K562 (cell line): ENCODE results near the gene PRKCE. TPM values are rescaled to one million over a fixed set of nuclear protein-coding genes. Genes with fewer than 3 reads are reported as not detected.

Experiments
- ATAC-seq: fragments of 200-7000 bp; cut with Tn5 transposase; 3 replicates; pipeline ENCODE4 v1.9.1; 2020; ENCODE audit warnings: moderate library complexity
- BruUV-seq: library from RNA; stranded (reverse); fragments of 400-500 nt; replicated peaks from 2 replicates; lab custom pipeline; 2021; lab: Mats Ljungman, UMichigan
- CTCF ChIA-PET: fragments of 300-600 bp; formaldehyde crosslinking; extraction: SDS; loops from one replicate; lab custom pipeline; 2021; ENCODE audit warnings: low intra/inter-chr PET ratio; lab: Yijun Ruan, JAX
- POLR2A ChIA-PET: fragments of 300-600, 350-650 bp; sonication (Branson Sonifier 250); formaldehyde crosslinking; extraction: SDS; loops from one replicate; lab custom pipeline; 2021; ENCODE audit warnings: antibody characterized with exemption, inconsistent platforms; lab: Yijun Ruan, JAX
- DNase-seq, 4 experiments: peaks; one replicate each; pipeline versions ENCODE4 v3.0.0 to v3.0.0-alpha.2; 2011 to 2018; ENCODE audit warnings: low spot score in 3 of 4, mixed read lengths in 3 of 4; ENCODE audit errors: extremely low read depth in 1 of 4
- FAIRE-seq: peaks from 2 replicates; lab custom pipeline; 2011; peaks lifted over from hg19 to GRCh38; lab: Jason Lieb, UNC
- H2AFZ ChIP-seq: 2 replicates; pipeline ENCODE4 v1.6.0; 2011; ENCODE audit warnings: low read depth, low read length, control low read depth, inconsistent platforms
- H3K27ac ChIP-seq: fragments of 200-600 bp; 3 replicates; pipeline ENCODE4 v1.8.0; 2011; ENCODE audit warnings: low read depth, mild to moderate bottlenecking, control low read depth, inconsistent platforms, low read length, moderate library complexity, mixed read lengths; ENCODE audit errors: extremely low read depth
- H3K27me3 ChIP-seq, 2 experiments: fragments of 300-600 bp in 1 of 2; 2 replicates in 1 of 2; 3 replicates in 1 of 2; pipeline versions ENCODE4 v1.6.0 to v1.8.0; 2011; ENCODE audit warnings: inconsistent platforms in 2 of 2, low read length in 2 of 2, mild to moderate bottlenecking in 1 of 2, mixed read lengths in 1 of 2, moderate library complexity in 1 of 2; ENCODE audit not compliant: control insufficient read depth in 2 of 2, insufficient read depth in 2 of 2
- H3K36me3 ChIP-seq: fragments of 300-600 bp; 3 replicates; pipeline ENCODE4 v1.8.0; 2011; ENCODE audit warnings: mild to moderate bottlenecking, low read length, inconsistent platforms; ENCODE audit not compliant: control insufficient read depth, insufficient read depth
- H3K4me1 ChIP-seq, 2 experiments: fragments of 200-600 bp in 1 of 2; replicated peaks in 1 of 2; 2 replicates in 1 of 2; 3 replicates in 1 of 2; pipeline versions ENCODE4 v1.5.1 to v1.8.0; 2011; ENCODE audit warnings: inconsistent platforms in 2 of 2, low read length in 2 of 2, mild to moderate bottlenecking in 1 of 2, mixed read lengths in 1 of 2, moderate library complexity in 1 of 2; ENCODE audit not compliant: control insufficient read depth in 2 of 2, insufficient read depth in 2 of 2
- H3K4me2 ChIP-seq: 2 replicates; pipeline ENCODE4 v1.6.1; 2011; ENCODE audit warnings: low read length, control low read depth, inconsistent platforms, mixed read lengths; ENCODE audit not compliant: insufficient read depth
- H3K4me3 ChIP-seq: fragments of 200-600 bp; sonication (generic), shearing (Covaris generic); 2 replicates; pipeline ENCODE4 v1.5.1; 2016; ENCODE audit warnings: control low read depth, inconsistent platforms
- H3K79me2 ChIP-seq: fragments of 200-600 bp; 3 replicates; pipeline ENCODE4 v1.8.0; 2011; ENCODE audit warnings: low read length, inconsistent platforms; ENCODE audit not compliant: control insufficient read depth, insufficient read depth
- H3K9ac ChIP-seq, 2 experiments: 2 replicates each; pipeline versions ENCODE4 v1.6.0 to v1.6.1; 2011; ENCODE audit warnings: low read depth in 2 of 2, low read length in 2 of 2, control low read depth in 1 of 2, inconsistent platforms in 1 of 2, mild to moderate bottlenecking in 1 of 2, mixed read lengths in 1 of 2; ENCODE audit not compliant: insufficient read depth in 1 of 2
- H3K9me1 ChIP-seq: one replicate; pipeline ENCODE4 v1.6.0; 2011; ENCODE audit warnings: inconsistent platforms, mild to moderate bottlenecking, low read length, moderate library complexity; ENCODE audit not compliant: control insufficient read depth, insufficient read depth
- H3K9me3 ChIP-seq: replicated peaks from 2 replicates; pipeline ENCODE4 v1.5.1; 2011; ENCODE audit warnings: low read depth, low read length, inconsistent platforms; ENCODE audit not compliant: control insufficient read depth, insufficient read depth
- H4K20me1 ChIP-seq: replicated peaks from 2 replicates; pipeline ENCODE4 v1.6.1; 2011; ENCODE audit warnings: low read length, inconsistent platforms, mixed read lengths; ENCODE audit not compliant: control insufficient read depth, insufficient read depth
- CEBPB ChIP-seq: fragments of 450-650 bp; IDR thresholded peaks from 2 replicates; pipeline ENCODE4 v1.6.1; 2016; ENCODE audit warnings: missing genetic modification characterization, missing compliant biosample characterization
- CEBPG ChIP-seq, 3 experiments: fragments of 200-800 bp in 1 of 3; sonication (Bioruptor generic) in 1 of 3; sonication (generic) in 1 of 3; formaldehyde crosslinking in 1 of 3; IDR thresholded peaks in 2 of 3; conservative IDR thresholded peaks in 1 of 3; 2 replicates each; pipeline versions ENCODE4 v1.6.1 to v1.8.0; 2016 to 2022; ENCODE audit warnings: missing compliant biosample characterization in 2 of 3, missing genetic modification characterization in 2 of 3, mild to moderate bottlenecking in 1 of 3, missing genetic modification reagents in 1 of 3
- ESRRA ChIP-seq: fragments of 450-650 bp; IDR thresholded peaks from 2 replicates; pipeline ENCODE4 v1.6.1; 2014; ENCODE audit warnings: low read depth, mild to moderate bottlenecking, moderate library complexity, borderline replicate concordance
- TCF7L2 ChIP-seq: fragments of 150-350 bp; IDR thresholded peaks from 2 replicates; pipeline ENCODE4 v1.6.1; 2016; ENCODE audit warnings: low read depth, mild to moderate bottlenecking, low read length, moderate library complexity
- ZNF12 ChIP-seq: sonication (generic); formaldehyde crosslinking; IDR thresholded peaks from 2 replicates; pipeline ENCODE4 v1.4.0; 2020; ENCODE audit warnings: mild to moderate bottlenecking, missing genetic modification reagents
- ZNF644 ChIP-seq: fragments of 200-800 bp; sonication (Bioruptor generic); IDR thresholded peaks from 2 replicates; pipeline ENCODE4 v1.6.1; 2016; ENCODE audit warnings: low read depth, missing genetic modification characterization, missing compliant biosample characterization
- WGBS: fragments of 100-300 bp; shearing (Covaris generic); methylation state at CpG from one replicate; pipeline ENCODE4 v1.1.6; 2016; ENCODE audit warnings: low coverage, mixed read lengths; ENCODE audit not compliant: insufficient coverage; ENCODE audit errors: missing lambda C conversion rate; 5-methylcytosine and 5-hydroxymethylcytosine counted together
- in situ Hi-C: fragments of 300-500 bp; cut with MboI; formaldehyde crosslinking; loops from 4 replicates; pipeline ENCODE4 v1.15.0; 2018; ENCODE audit warnings: inconsistent platforms, mixed read lengths
- intact Hi-C: fragments of 100-400 bp; cut with micrococcal nuclease; formaldehyde crosslinking; loops from 2 replicates; pipeline ENCODE4 v1.14.2; 2022
- polyA plus RNA-seq, 8 experiments: library from polyadenylated mRNA; depleted of rRNA in 4 of 8; stranded (reverse) in 5 of 8; unstranded in 3 of 8; fragments of >200 nt; fragmentation: Nextera tagmentation in 2 of 8; fragmentation: Illumina TruSeq in 1 of 8; extraction: Ambion mirVana in 2 of 8; extraction: Trizol in 1 of 8; gene quantifications; 2 replicates each; pipeline versions ENCODE4 v1.2.1 to v1.2.3, GENCODE V29; 2011 to 2014; ENCODE audit warnings: inconsistent platforms in 1 of 8, missing spikeins in 1 of 8
- total RNA-seq, 7 experiments: library from RNA; depleted of rRNA in 6 of 7; stranded (reverse); fragments of >200 nt in 6 of 7; fragmentation: Illumina TruSeq in 2 of 7; extraction: Trizol in 2 of 7; gene quantifications; 2 replicates each; pipeline versions ENCODE4 v1.2.1 to v1.2.3, GENCODE V29; 2011 to 2021; ENCODE audit warnings: low replicate concordance in 1 of 7
- TF ChIP-seq, protein P1 (sequence below): sonication (generic); formaldehyde crosslinking; IDR thresholded peaks from 2 replicates; pipeline ENCODE4 v1.8.0; 2022; ENCODE audit warnings: missing genetic modification reagents, mild to moderate bottlenecking, borderline replicate concordance
- TF ChIP-seq, protein P2 (sequence below), 2 experiments: fragments of 450-650 bp; IDR thresholded peaks; 2 replicates each; pipeline ENCODE4 v1.6.1; 2016
- TF ChIP-seq, protein P3 (sequence below), 3 experiments: IDR thresholded peaks in 2 of 3; conservative IDR thresholded peaks in 1 of 3; 2 replicates each; pipeline ENCODE4 v1.5.1; 2011 to 2012; ENCODE audit warnings: low read length in 3 of 3, mild to moderate bottlenecking in 3 of 3, control low read depth in 2 of 3, improper control_type of control experiment in 1 of 3, inconsistent platforms in 1 of 3, low read depth in 1 of 3, mixed read lengths in 1 of 3, moderate library complexity in 1 of 3; ENCODE audit not compliant: insufficient read depth in 2 of 3
- TF ChIP-seq, protein P4 (sequence below), 2 experiments: fragments of 450-650 bp in 1 of 2; sonication (generic) in 1 of 2; formaldehyde crosslinking in 1 of 2; IDR thresholded peaks in 1 of 2; conservative IDR thresholded peaks in 1 of 2; 2 replicates each; pipeline versions ENCODE4 v1.6.1 to v1.8.1; 2016 to 2023; ENCODE audit warnings: mild to moderate bottlenecking in 2 of 2, moderate library complexity in 2 of 2, inconsistent platforms in 1 of 2, missing genetic modification reagents in 1 of 2

Gene PRKCE
- total and polyA plus RNA-seq, 9 of the 15 experiments (the other 6 are each of a cell fraction or from before 2014, with no cell fraction given): 0.06 to 1.0 (median 0.22) TPM; not detected in 1

DNA sequence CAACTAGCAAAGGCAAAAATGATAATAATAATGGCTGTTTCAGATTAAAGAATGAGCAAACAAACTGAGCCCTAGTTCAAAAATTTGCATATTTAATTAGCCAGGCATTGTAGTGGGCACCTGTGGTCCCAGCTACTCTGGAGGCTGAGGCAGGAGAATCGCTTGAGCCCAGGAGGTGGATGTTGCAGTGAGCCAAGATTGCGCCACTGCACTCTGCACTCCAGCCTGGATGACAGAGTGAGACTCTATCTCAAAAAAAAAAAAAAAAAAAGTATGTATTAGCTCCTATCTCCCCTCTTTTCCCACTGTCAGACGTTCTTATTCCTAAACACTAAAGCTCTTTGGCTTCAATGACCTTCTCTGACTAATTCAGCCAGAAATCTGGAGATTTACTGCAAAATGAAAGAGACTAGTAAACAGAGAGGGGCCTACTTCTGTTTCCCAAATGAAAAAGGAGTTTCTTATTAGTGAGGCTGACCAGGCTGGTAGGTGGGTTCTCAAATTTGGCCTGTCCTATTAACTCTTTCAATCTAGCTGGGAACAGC lies 36.5 kb upstream of the PRKCE start:
- no peak overlapping the region for H2AFZ ChIP-seq
- H3K9ac ChIP-seq: no peak overlapping the region
- DNase-seq (no peak), FAIRE-seq (no peak), ATAC-seq (no peak)
- CTCF ChIA-PET: no interaction called here
- peaks cover 7% of the 10 kb centered on the region for H3K79me2 ChIP-seq
- POLR2A ChIA-PET: interaction anchor here (0.6 kb wide), 1 partner anchor 13 kb away, joined by 3 read pairs; no protein-coding TSS in a partner anchor
- H3K4me3 ChIP-seq: no peak overlapping the region
- H3K9me1 ChIP-seq: no peaks in the 10 kb centered on the region
- no peaks in the 10 kb centered on the region for H4K20me1 ChIP-seq
- no peaks in the 10 kb centered on the region for H3K27me3 ChIP-seq
- H3K9me3 ChIP-seq: no peaks in the 10 kb centered on the region
- 43% methylated on average over 3 of the region's 3 CpGs for WGBS
- no peak for TF ChIP-seq CEBPG (CRISPR knock-in tag; IDR thresholded peaks at IDR 0.05)
- peak in 1 of 2 experiments; percentile 35; a peak in 1 of 4 replicates for TF ChIP-seq CEBPG (tag; conservative IDR thresholded peaks at IDR 0.05 in 1 of 2, IDR thresholded peaks at IDR 0.05 in 1 of 2)
- TF ChIP-seq TCF7L2: no peak
- TF ChIP-seq, protein P1, sequence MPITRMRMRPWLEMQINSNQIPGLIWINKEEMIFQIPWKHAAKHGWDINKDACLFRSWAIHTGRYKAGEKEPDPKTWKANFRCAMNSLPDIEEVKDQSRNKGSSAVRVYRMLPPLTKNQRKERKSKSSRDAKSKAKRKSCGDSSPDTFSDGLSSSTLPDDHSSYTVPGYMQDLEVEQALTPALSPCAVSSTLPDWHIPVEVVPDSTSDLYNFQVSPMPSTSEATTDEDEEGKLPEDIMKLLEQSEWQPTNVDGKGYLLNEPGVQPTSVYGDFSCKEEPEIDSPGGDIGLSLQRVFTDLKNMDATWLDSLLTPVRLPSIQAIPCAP (CRISPR knock-in tag): no peak
- TF ChIP-seq CEBPB: peak; percentile 65
- TF ChIP-seq ZNF12 (CRISPR knock-in tag): no peak
- no peak for TF ChIP-seq ESRRA
- TF ChIP-seq, protein P2, sequence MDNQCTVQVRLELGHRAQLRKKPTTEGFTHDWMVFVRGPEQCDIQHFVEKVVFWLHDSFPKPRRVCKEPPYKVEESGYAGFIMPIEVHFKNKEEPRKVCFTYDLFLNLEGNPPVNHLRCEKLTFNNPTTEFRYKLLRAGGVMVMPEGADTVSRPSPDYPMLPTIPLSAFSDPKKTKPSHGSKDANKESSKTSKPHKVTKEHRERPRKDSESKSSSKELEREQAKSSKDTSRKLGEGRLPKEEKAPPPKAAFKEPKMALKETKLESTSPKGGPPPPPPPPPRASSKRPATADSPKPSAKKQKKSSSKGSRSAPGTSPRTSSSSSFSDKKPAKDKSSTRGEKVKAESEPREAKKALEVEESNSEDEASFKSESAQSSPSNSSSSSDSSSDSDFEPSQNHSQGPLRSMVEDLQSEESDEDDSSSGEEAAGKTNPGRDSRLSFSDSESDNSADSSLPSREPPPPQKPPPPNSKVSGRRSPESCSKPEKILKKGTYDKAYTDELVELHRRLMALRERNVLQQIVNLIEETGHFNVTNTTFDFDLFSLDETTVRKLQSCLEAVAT (IDR thresholded peaks at IDR 0.05): no peak
- TF ChIP-seq, protein P3, sequence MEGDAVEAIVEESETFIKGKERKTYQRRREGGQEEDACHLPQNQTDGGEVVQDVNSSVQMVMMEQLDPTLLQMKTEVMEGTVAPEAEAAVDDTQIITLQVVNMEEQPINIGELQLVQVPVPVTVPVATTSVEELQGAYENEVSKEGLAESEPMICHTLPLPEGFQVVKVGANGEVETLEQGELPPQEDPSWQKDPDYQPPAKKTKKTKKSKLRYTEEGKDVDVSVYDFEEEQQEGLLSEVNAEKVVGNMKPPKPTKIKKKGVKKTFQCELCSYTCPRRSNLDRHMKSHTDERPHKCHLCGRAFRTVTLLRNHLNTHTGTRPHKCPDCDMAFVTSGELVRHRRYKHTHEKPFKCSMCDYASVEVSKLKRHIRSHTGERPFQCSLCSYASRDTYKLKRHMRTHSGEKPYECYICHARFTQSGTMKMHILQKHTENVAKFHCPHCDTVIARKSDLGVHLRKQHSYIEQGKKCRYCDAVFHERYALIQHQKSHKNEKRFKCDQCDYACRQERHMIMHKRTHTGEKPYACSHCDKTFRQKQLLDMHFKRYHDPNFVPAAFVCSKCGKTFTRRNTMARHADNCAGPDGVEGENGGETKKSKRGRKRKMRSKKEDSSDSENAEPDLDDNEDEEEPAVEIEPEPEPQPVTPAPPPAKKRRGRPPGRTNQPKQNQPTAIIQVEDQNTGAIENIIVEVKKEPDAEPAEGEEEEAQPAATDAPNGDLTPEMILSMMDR (IDR thresholded peaks at IDR 0.05 in 2 of 3, conservative IDR thresholded peaks at IDR 0.05 in 1 of 3; ENCODE audit: insufficient read depth in 2 of 3, low read depth in 1 of 3, low read length in 3 of 3): no peak
- no peak for TF ChIP-seq ZNF644 (tag)
- TF ChIP-seq, protein P4, sequence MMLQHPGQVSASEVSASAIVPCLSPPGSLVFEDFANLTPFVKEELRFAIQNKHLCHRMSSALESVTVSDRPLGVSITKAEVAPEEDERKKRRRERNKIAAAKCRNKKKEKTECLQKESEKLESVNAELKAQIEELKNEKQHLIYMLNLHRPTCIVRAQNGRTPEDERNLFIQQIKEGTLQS (IDR thresholded peaks at IDR 0.05): no peak
- TF ChIP-seq, protein P4 (CRISPR knock-in tag; conservative IDR thresholded peaks at IDR 0.05): no peak
- H3K27ac ChIP-seq: no peak overlapping the region
- no peak overlapping the region for H3K4me2 ChIP-seq
- H3K36me3 ChIP-seq: no peaks in the 10 kb centered on the region
- H3K4me1 ChIP-seq: peaks cover 3 to 16% of the 10 kb centered on the region in 2 experiments; a peak in 3 of 5 replicates
- intact Hi-C loops: no loop called here
- no TSS peak for BruUV-seq
- in situ Hi-C loops: no loop called here
